GM20000 (cell line): ENCODE data around the gene FUT3.
"Not testable (repeated sequence)": the region's sequence is repeated elsewhere in the genome, so short reads cannot be mapped to it uniquely, and the experiment has no call there.

Experiments
- DNase-seq: peaks from one replicate; pipeline ENCODE4 v3.0.0; 2012; ENCODE audit warnings: low spot score
- CTCF ChIP-seq: IDR thresholded peaks from 2 replicates; pipeline ENCODE4 v1.5.1; 2012; ENCODE audit warnings: mild to moderate bottlenecking, control low read depth; ENCODE audit errors: extremely low read depth, missing control alignments

FUT3 gene

GRCh38 chr19:5880196-5880595, 28.9 kb upstream of the FUT3 start:
- no peak for TF ChIP-seq CTCF
- DNase-seq: no peak

DNA sequence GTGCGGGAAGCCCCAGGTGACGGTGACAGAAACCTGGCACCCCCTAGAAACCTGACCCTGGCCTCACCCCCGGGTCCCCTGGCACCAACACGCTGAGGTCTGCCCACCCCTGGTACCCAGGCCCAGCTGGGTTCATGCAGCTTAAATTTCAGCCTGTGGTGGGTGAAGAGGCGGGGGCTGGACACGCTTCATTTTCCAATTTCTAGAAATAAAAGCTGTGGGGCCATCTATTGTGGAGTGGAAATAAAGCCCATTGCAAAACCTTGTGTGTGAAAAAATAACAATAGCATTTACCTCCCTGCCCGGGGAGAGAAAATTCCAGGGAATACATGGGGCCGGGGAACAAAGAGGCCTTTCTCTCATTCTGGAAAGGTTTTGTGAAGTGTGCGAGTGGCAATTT, 26.6 kb upstream of the FUT3 start:
- no peak for DNase-seq
- no peak for TF ChIP-seq CTCF

GRCh38 chr19:5877427-5877826, 26.2 kb upstream of the FUT3 start:
- TF ChIP-seq CTCF: no peak
- no peak for DNase-seq

DNA sequence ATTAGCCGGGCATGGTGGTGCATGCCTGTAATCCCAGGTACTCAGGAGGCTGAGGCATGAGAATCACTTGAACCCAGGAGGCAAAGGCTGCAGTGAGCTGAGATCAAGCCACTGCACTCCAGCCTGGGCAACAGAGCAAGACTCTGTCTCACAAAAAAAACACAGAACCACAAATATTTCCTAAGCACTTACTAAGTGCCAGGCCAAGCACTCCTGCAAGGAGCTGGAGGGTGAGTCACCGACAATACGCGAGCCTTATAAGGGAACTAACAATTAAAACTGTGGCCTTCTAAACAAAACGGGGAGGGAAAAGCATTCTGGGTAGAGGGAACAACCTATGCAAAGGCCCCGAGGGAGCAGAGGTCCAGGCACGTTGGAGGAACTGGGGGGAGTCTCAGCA, 23.2 kb upstream of the FUT3 start:
- not testable (repeated sequence) for DNase-seq

GRCh38 chr19:5873617-5874199, 22.5 kb upstream of the FUT3 start:
- no peak for TF ChIP-seq CTCF

DNA sequence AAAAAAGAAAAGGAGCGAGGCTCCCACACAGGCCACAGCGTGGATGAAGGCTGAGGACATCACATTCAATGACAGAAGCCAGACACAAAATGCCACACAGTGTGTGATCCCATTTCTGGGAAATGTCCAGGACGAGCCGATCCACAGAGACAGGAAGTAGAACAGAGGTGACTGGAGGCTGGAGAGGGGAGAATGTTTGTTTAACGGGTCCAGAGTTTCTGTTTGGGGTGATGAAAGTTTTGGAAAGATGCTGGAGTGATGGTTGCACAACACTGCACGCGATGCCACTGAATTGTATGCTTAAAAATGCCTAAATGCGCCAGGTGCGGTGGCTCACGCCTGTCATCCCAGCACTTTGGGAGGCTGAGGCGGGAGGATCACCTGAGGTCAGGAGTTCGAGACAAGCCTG, 19.7 kb upstream of the FUT3 start:
- DNase-seq: no peak
- no peak for TF ChIP-seq CTCF

More at GRCh38 chr19:5873617-5874199, 22.5 kb upstream of the FUT3 start:
- DNase-seq: no peak

DNA sequence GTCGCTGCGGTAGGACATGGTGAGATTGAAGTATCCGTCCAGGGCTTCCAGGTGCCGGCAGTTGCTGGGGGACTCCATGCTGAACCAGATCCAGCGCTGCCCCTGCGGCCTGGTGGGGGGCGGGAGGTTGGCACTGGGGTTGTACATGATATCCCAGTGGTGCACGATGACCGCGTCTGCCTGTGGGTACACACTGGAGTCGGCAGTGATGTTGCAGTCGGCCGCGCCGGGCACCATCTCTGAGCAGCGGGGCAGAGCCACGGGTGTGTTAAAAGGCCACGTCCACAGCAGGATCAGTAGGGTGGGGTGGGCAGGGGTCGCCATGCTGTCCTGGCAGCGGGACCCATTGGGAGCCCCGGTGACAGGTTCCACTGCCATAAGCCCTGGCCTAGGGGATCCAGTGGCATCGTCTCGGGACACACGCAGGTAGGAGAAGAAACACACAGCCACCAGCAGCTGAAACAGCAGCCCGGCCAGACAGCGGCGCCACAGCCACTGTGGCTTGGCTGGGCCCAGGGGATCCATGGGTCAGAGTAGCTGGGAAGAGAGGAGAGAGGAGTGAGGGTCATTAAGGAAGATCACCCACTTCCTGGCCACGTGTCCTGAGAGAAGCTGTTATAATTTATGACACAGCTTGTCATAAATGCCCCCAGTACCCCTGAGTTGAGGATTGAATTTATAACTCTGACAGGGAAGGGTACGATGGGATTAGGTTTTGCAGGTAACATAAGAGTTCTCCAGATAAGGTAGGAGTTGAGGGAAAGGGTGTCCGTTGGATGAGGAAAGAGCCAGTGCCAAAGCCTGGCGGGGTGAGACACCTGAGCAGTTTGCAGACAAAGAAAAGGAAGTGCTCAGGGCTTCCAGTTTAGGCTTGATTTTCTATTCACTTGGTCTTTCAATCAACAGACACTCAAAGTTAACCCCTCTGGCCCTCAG, 16.2 kb upstream of the FUT3 start:
- no peak for DNase-seq
- no peak for TF ChIP-seq CTCF
